Liver (tissue), 9 donors: ENCODE data around the gene ZNF595. TPM values are rescaled to one million over a fixed set of nuclear protein-coding genes. Genes with fewer than 3 reads are reported as not detected.

Source experiments
- DNase-seq: peaks from one replicate; pipeline ENCODE4 v3.0.0-alpha.2; 2017; ENCODE audit warnings: low spot score
- H3K27ac ChIP-seq, 2 donors: one replicate each; pipeline ENCODE4 v1.7.0; 2013; ENCODE audit warnings: inconsistent platforms in 2 of 2, low read length in 2 of 2, control low read depth in 1 of 2, low read depth in 1 of 2, mild to moderate bottlenecking in 1 of 2
- H3K27me3 ChIP-seq, 4 donors: one replicate each; pipeline versions ENCODE4 v1.6.1 to v1.7.0; 2013; ENCODE audit warnings: low read length in 3 of 4, inconsistent platforms in 1 of 4, mild to moderate bottlenecking in 1 of 4, moderate library complexity in 1 of 4; ENCODE audit not compliant: control insufficient read depth in 4 of 4, insufficient read depth in 4 of 4
- H3K36me3 ChIP-seq, 4 donors: one replicate each; pipeline versions ENCODE4 v1.6.1 to v1.7.0; 2013; ENCODE audit warnings: low read length in 3 of 4, mild to moderate bottlenecking in 3 of 4, low read depth in 1 of 4, moderate library complexity in 1 of 4; ENCODE audit not compliant: control insufficient read depth in 4 of 4, insufficient read depth in 3 of 4
- H3K4me1 ChIP-seq, 4 donors: one replicate each; pipeline versions ENCODE4 v1.6.1 to v1.7.0; 2013; ENCODE audit warnings: low read length in 3 of 4, mild to moderate bottlenecking in 3 of 4, moderate library complexity in 1 of 4; ENCODE audit not compliant: control insufficient read depth in 4 of 4, insufficient read depth in 4 of 4
- H3K4me3 ChIP-seq, 3 donors: one replicate each; pipeline versions ENCODE4 v1.6.1 to v1.7.0; 2013; ENCODE audit warnings: low read length in 3 of 3, control low read depth in 1 of 3, low read depth in 1 of 3, mild to moderate bottlenecking in 1 of 3
- H3K9ac ChIP-seq, 2 donors: one replicate each; pipeline ENCODE4 v1.7.0; 2013; ENCODE audit warnings: low read length in 2 of 2, mild to moderate bottlenecking in 2 of 2, moderate library complexity in 2 of 2, control low read depth in 1 of 2, low read depth in 1 of 2
- H3K9me3 ChIP-seq, 4 donors: one replicate each; pipeline versions ENCODE4 v1.6.1 to v1.7.0; 2013; ENCODE audit warnings: low read length in 3 of 4; ENCODE audit not compliant: control insufficient read depth in 4 of 4
- ATF3 ChIP-seq: IDR thresholded peaks from 2 replicates; pipeline ENCODE4 v1.6.1; 2016; ENCODE audit warnings: antibody characterized with exemption
- CTCF ChIP-seq: fragments of 150-350 bp; IDR thresholded peaks from 2 replicates; pipeline ENCODE4 v1.5.1; 2017; ENCODE audit warnings: improper control_type of control experiment, low read depth, low read length; ENCODE audit not compliant: missing input control
- EGR1 ChIP-seq, 2 donors: IDR thresholded peaks; 2 replicates each; pipeline ENCODE4 v1.6.1; 2016 to 2018; ENCODE audit warnings: antibody characterized with exemption in 2 of 2, low read depth in 2 of 2
- FOXA1 ChIP-seq: IDR thresholded peaks from 2 replicates; pipeline ENCODE4 v1.6.1; 2016; ENCODE audit warnings: antibody characterized with exemption
- FOXA2 ChIP-seq: IDR thresholded peaks from 2 replicates; pipeline ENCODE4 v1.6.1; 2016; ENCODE audit warnings: antibody characterized with exemption
- GABPA ChIP-seq, 2 donors: IDR thresholded peaks in 1 of 2; conservative IDR thresholded peaks in 1 of 2; 2 replicates each; pipeline ENCODE4 v1.6.1; 2016; ENCODE audit warnings: antibody characterized with exemption in 2 of 2, mild to moderate bottlenecking in 1 of 2, moderate library complexity in 1 of 2
- HNF4A ChIP-seq, 2 donors: conservative IDR thresholded peaks; 2 replicates each; pipeline ENCODE4 v1.6.1; 2016; ENCODE audit warnings: antibody characterized with exemption in 2 of 2, mild to moderate bottlenecking in 2 of 2
- HNF4G ChIP-seq: IDR thresholded peaks from 2 replicates; pipeline ENCODE4 v1.6.1; 2016; ENCODE audit warnings: antibody characterized with exemption
- MAX ChIP-seq: IDR thresholded peaks from 2 replicates; pipeline ENCODE4 v1.6.1; 2016; ENCODE audit warnings: antibody characterized with exemption
- NR2F2 ChIP-seq: IDR thresholded peaks from 2 replicates; pipeline ENCODE4 v1.6.1; 2016; ENCODE audit warnings: antibody characterized with exemption
- RAD21 ChIP-seq, 2 donors: IDR thresholded peaks; 2 replicates each; pipeline ENCODE4 v1.6.1; 2016; ENCODE audit warnings: antibody characterized with exemption in 2 of 2, mild to moderate bottlenecking in 2 of 2
- REST ChIP-seq: IDR thresholded peaks from 2 replicates; pipeline ENCODE4 v1.6.1; 2016; ENCODE audit warnings: antibody characterized with exemption, mild to moderate bottlenecking
- RXRA ChIP-seq, 2 donors: IDR thresholded peaks; 2 replicates each; pipeline ENCODE4 v1.6.1; 2017 to 2018; ENCODE audit warnings: antibody characterized with exemption in 2 of 2, mild to moderate bottlenecking in 1 of 2
- SP1 ChIP-seq: IDR thresholded peaks from 2 replicates; pipeline ENCODE4 v1.6.1; 2018; ENCODE audit warnings: antibody characterized with exemption, mild to moderate bottlenecking
- TAF1 ChIP-seq: conservative IDR thresholded peaks from 2 replicates; pipeline ENCODE4 v1.6.1; 2016; ENCODE audit warnings: antibody characterized with exemption, mild to moderate bottlenecking
- YY1 ChIP-seq: IDR thresholded peaks from 2 replicates; pipeline ENCODE4 v1.6.1; 2016; ENCODE audit warnings: antibody characterized with exemption, mild to moderate bottlenecking
- ZBTB33 ChIP-seq: IDR thresholded peaks from 2 replicates; pipeline ENCODE4 v1.6.1; 2016; ENCODE audit warnings: antibody characterized with exemption
- WGBS: extraction: QIAGEN DNeasy Blood & Tissue Kit; methylation state at CpG from one replicate; pipeline ENCODE4 v1.1.7; 2013; 5-methylcytosine and 5-hydroxymethylcytosine counted together
- polyA plus RNA-seq, 2 donors: library from polyadenylated mRNA; stranded (reverse) in 1 of 2; unstranded in 1 of 2; fragments of 200-250 nt in 1 of 2; fragments of >200 nt in 1 of 2; fragmentation: Nextera tagmentation in 1 of 2; extraction: Ambion mirVana in 1 of 2; gene quantifications; one replicate each; pipeline versions ENCODE4 v1.2.1 to v1.2.3, GENCODE V29; 2013 to 2015
- total RNA-seq, 2 donors: library from RNA; depleted of rRNA; stranded (reverse); fragments of >200 nt; gene quantifications; one replicate each; pipeline ENCODE4 v1.2.3, GENCODE V29; 2014
- donor health status: healthy.
- donor health status: healthy.
- donor health status: healthy.
- donor health status: healthy.
- donor health status: healthy.

ZNF595 gene
- total and polyA plus RNA-seq, 4 donors = 2.1 to 9.9 (median 5.8) TPM

GRCh38 chr4:112771-113170 lies 59.6 kb downstream of the ZNF595 start (continued):
- TF ChIP-seq ZBTB33 = no peak
- TF ChIP-seq FOXA2 = no peak
- no peak for TF ChIP-seq MAX
- TF ChIP-seq GABPA (IDR thresholded peaks at IDR 0.05 in 1 of 2, conservative IDR thresholded peaks at IDR 0.05 in 1 of 2) = no peak

GRCh38 chr4:113732-114131 lies 60.6 kb downstream of the ZNF595 start:
- H3K9me3 ChIP-seq = peaks cover 13 to 61% (median 47%) of the 10 kb centered on the region in 4 donors
- TF ChIP-seq ATF3 (no peak), HNF4G (no peak)

GRCh38 chr4:114149-114548 lies 61.0 kb downstream of the ZNF595 start:
- Histone ChIP-seq H3K9me3 (peaks cover 13 to 57% (median 43%) of the 10 kb centered on the region in 4 donors), H3K27me3 (peaks cover 0 to 4% (median 2%) of the 10 kb centered on the region in 4 donors), H3K4me3 (no peak overlapping the region), H3K36me3 (no peaks in the 10 kb centered on the region), H3K27ac (no peak overlapping the region), H3K4me1 (no peaks in the 10 kb centered on the region), H3K9ac (no peak overlapping the region)
- no peak for TF ChIP-seq RXRA (IDR thresholded peaks at IDR 0.05)
- TF ChIP-seq HNF4A (conservative IDR thresholded peaks at IDR 0.05) = no peak
- no peak for TF ChIP-seq CTCF
- no peak for TF ChIP-seq RAD21 (IDR thresholded peaks at IDR 0.05)
- TF ChIP-seq SP1 = no peak
- no peak for TF ChIP-seq MAX
- TF ChIP-seq ATF3 = no peak
- no peak for TF ChIP-seq NR2F2
- TF ChIP-seq YY1 = no peak
- TF ChIP-seq ZBTB33 = no peak
- no peak for TF ChIP-seq EGR1 (IDR thresholded peaks at IDR 0.05; ENCODE audit: low read depth in 2 of 2)
- no peak for TF ChIP-seq REST
- no peak for TF ChIP-seq FOXA2
- TF ChIP-seq GABPA (IDR thresholded peaks at IDR 0.05 in 1 of 2, conservative IDR thresholded peaks at IDR 0.05 in 1 of 2) = no peak
- no peak for TF ChIP-seq HNF4G
- no peak for TF ChIP-seq TAF1
- no peak for TF ChIP-seq FOXA1
- DNase-seq = no peak

More at GRCh38 chr4:113732-114131, 60.6 kb downstream of the ZNF595 start:
- H3K4me1 ChIP-seq = no peaks in the 10 kb centered on the region
- H3K4me3 ChIP-seq = no peak overlapping the region
- no peaks in the 10 kb centered on the region for H3K36me3 ChIP-seq
- peaks cover 0 to 7% (median 2%) of the 10 kb centered on the region in 4 donors for H3K27me3 ChIP-seq
- no peak for DNase-seq
- no peak overlapping the region for H3K9ac ChIP-seq
- no peak overlapping the region for H3K27ac ChIP-seq
- WGBS = 85% methylated on average over 2 of the region's 2 CpGs
